ENCODE data around the gene CACNA1C.

The CACNA1C gene

GRCh38 chr12:2347844-2348481 is 295.2 kb downstream of the CACNA1C start:
- DNase-seq = no peak

- DNase-seq = no peak
Measured at GRCh38 chr12:2348482-2348852, 295.7 kb downstream of the CACNA1C start.

- DNase-seq = no peak
Measured at GRCh38 chr12:2351161-2351560, 298.4 kb downstream of the CACNA1C start.

- no peak for DNase-seq
Measured at GRCh38 chr12:2352203-2352602, 299.4 kb downstream of the CACNA1C start.

- DNase-seq = no peak
Measured at GRCh38 chr12:2353281-2353680, 300.5 kb downstream of the CACNA1C start.

- DNase-seq = no peak
Measured at GRCh38 chr12:2353691-2354090, 300.9 kb downstream of the CACNA1C start.

- no peak for DNase-seq
Measured at GRCh38 chr12:2354151-2354991, 301.6 kb downstream of the CACNA1C start.

- DNase-seq = no peak
Measured at GRCh38 chr12:2355198-2355597, 302.4 kb downstream of the CACNA1C start.

- DNase-seq = no peak
Measured at GRCh38 chr12:2355604-2356003, 302.8 kb downstream of the CACNA1C start.

- DNase-seq = no peak
Measured at GRCh38 chr12:2356601-2357125, 303.9 kb downstream of the CACNA1C start.

GRCh38 chr12:2358986-2359658 is 306.3 kb downstream of the CACNA1C start:
- no peak for DNase-seq

- no peak for DNase-seq
Measured at GRCh38 chr12:2359725-2360629, 307.2 kb downstream of the CACNA1C start.

GRCh38 chr12:2360630-2361170 is 307.9 kb downstream of the CACNA1C start:
- no peak for DNase-seq

GRCh38 chr12:2363836-2364609 is 311.2 kb downstream of the CACNA1C start:
- no peak for DNase-seq

GRCh38 chr12:2364631-2365051 is 311.9 kb downstream of the CACNA1C start:
- no peak for DNase-seq

GRCh38 chr12:2366711-2367110 is 313.9 kb downstream of the CACNA1C start:
- DNase-seq = no peak

- no peak for DNase-seq
Measured at GRCh38 chr12:2372178-2372577, 319.4 kb downstream of the CACNA1C start.

GRCh38 chr12:2372735-2373134 is 319.9 kb downstream of the CACNA1C start:
- DNase-seq = no peak

GRCh38 chr12:2373307-2373706 is 320.5 kb downstream of the CACNA1C start:
- no peak for DNase-seq

GRCh38 chr12:2374092-2374906 is 321.5 kb downstream of the CACNA1C start:
- DNase-seq = no peak

Data from activated gamma-delta T cell (primary cell).